Ovary (tissue), 9 donors: ENCODE measurements around the gene LHX3. TPM values are rescaled to one million over a fixed set of nuclear protein-coding genes. Genes with fewer than 3 reads are reported as not detected.

Source experiments
- DNase-seq, 5 donors: peaks; one replicate each; pipeline ENCODE4 v3.0.0-alpha.2; 2019 to 2020
- H3K27ac ChIP-seq, 2 donors: fragments of 200-600 bp; one replicate each; pipeline versions ENCODE4 v1.5.1 to v1.8.0; 2019 to 2022
- H3K27me3 ChIP-seq: fragments of 200-600 bp; one replicate; pipeline ENCODE4 v1.8.0; 2022
- H3K36me3 ChIP-seq: fragments of 200-600 bp; sonication (generic); one replicate; pipeline ENCODE4 v1.5.1; 2019
- H3K4me1 ChIP-seq: one replicate; pipeline ENCODE4 v1.8.1; 2013; ENCODE audit warnings: mild to moderate bottlenecking, moderate library complexity; ENCODE audit not compliant: insufficient read depth
- H3K4me3 ChIP-seq: fragments of 200-600 bp; sonication (generic); one replicate; pipeline ENCODE4 v1.5.1; 2017
- H3K9me3 ChIP-seq, 2 donors: fragments of 200-600 bp in 1 of 2; sonication (generic) in 1 of 2; one replicate each; pipeline versions ENCODE4 v1.5.1 to v1.8.1; 2013 to 2019; ENCODE audit warnings: mild to moderate bottlenecking in 1 of 2, moderate library complexity in 1 of 2
- EP300 ChIP-seq: sonication (generic); formaldehyde crosslinking; IDR thresholded peaks from one replicate; pipeline ENCODE4 v1.6.1; 2017; ENCODE audit warnings: antibody characterized with exemption
- POLR2A ChIP-seq: fragments of 450-650 bp; IDR thresholded peaks from one replicate; pipeline ENCODE4 v1.6.1; 2017; ENCODE audit warnings: antibody characterized with exemption, mild to moderate bottlenecking, moderate library complexity
- WGBS, 3 donors: extraction: QIAGEN DNeasy Blood & Tissue Kit in 1 of 3; methylation state at CpG; one replicate each; pipeline versions ENCODE4 v1.1.5 to v1.1.7; 2013 to 2017; 5-methylcytosine and 5-hydroxymethylcytosine counted together
- intact Hi-C, 4 donors: fragments of 100-400 bp; cut with DNase I; formaldehyde crosslinking; loops; one replicate each; pipeline versions ENCODE4 v1.11.0 to v1.15.1; 2022 to 2023
- polyA plus RNA-seq, 2 donors: library from polyadenylated mRNA; stranded (reverse); fragments of 200-250 nt in 1 of 2; fragments of 350-450 nt in 1 of 2; fragmentation: Illumina TruSeq in 1 of 2; extraction: RNeasy Lipid Tissue Mini Kit (QIAGEN cat#74804) in 1 of 2; gene quantifications; one replicate each; pipeline ENCODE4 v1.2.3, GENCODE V29; 2013 to 2014
- total RNA-seq, 7 donors: library from RNA; depleted of rRNA in 2 of 7; stranded (reverse); fragments of >200 nt in 2 of 7; fragmentation: NEBNext Ultra II Directional in 3 of 7; extraction: Animal tissue kit (Norgen Biotek cat#: 25700) in 3 of 7; gene quantifications; one replicate each; pipeline versions ENCODE4 v1.1.0 to v1.2.4, GENCODE V29; 2016 to 2023
- TF ChIP-seq, protein P1 (sequence below), 3 donors: fragments of 450-650 bp in 2 of 3; fragments of 200-600 bp in 1 of 3; IDR thresholded peaks; one replicate each; pipeline versions ENCODE4 v1.5.1 to v1.8.0; 2016 to 2022; ENCODE audit warnings: antibody characterized with exemption in 3 of 3, mild to moderate bottlenecking in 1 of 3
- donor health status: DM: no; HTN: no; CAD: no; lungs with moderate emphysema.
- donor health status: DM: no; HTN: no; CAD: no.
- donor health status: Bipolar disorder and iron deficiency.
- donor health status: DM: yes; HTN: yes; CAD: no.
- donor health status: DM: no; HTN: no; CAD: no.
- donor health status: DM: yes; HTN: yes; CAD: no.

Gene LHX3
- total and polyA plus RNA-seq, 9 donors: not detected

- H3K9me3 ChIP-seq: no peaks in the 10 kb centered on the region
- intact Hi-C loops: no loop called here
- H3K4me3 ChIP-seq: no peak overlapping the region
- no peaks in the 10 kb centered on the region for H3K36me3 ChIP-seq
- WGBS, 3 donors: 8 to 11% (median 9%) methylated on average over 5 of the region's 5 CpGs
- no peak overlapping the region for H3K27ac ChIP-seq
- H3K27me3 ChIP-seq: no peaks in the 10 kb centered on the region
- no peak for DNase-seq
- H3K4me1 ChIP-seq: no peaks in the 10 kb centered on the region
- TF ChIP-seq POLR2A (no peak), EP300 (no peak)
- TF ChIP-seq, protein P1, sequence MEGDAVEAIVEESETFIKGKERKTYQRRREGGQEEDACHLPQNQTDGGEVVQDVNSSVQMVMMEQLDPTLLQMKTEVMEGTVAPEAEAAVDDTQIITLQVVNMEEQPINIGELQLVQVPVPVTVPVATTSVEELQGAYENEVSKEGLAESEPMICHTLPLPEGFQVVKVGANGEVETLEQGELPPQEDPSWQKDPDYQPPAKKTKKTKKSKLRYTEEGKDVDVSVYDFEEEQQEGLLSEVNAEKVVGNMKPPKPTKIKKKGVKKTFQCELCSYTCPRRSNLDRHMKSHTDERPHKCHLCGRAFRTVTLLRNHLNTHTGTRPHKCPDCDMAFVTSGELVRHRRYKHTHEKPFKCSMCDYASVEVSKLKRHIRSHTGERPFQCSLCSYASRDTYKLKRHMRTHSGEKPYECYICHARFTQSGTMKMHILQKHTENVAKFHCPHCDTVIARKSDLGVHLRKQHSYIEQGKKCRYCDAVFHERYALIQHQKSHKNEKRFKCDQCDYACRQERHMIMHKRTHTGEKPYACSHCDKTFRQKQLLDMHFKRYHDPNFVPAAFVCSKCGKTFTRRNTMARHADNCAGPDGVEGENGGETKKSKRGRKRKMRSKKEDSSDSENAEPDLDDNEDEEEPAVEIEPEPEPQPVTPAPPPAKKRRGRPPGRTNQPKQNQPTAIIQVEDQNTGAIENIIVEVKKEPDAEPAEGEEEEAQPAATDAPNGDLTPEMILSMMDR (IDR thresholded peaks at IDR 0.05): no peak
Observed at GRCh38 chr9:136194540-136194939, 10.4 kb downstream of the LHX3 start.

DNA sequence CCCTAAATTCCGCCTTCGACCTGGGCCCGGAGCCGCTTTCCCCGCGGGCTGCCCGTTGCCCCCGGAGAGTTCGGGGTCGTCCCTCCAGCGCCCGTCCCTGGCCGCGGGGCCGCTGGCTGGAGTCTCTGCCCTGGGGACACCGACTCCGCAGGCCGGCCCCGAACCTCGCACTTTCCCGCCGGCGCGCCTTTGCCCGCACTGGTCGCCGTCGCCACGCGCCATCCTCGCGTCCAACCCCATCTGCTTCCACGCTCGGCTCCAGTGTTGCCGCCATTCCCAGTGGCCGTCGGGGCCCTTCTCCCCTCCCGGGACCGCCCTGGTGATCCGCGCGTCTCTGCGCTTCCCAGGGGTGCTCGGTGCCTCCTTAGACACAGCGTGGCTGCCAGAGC lies 11.0 kb downstream of the LHX3 start:
- TF ChIP-seq POLR2A (no peak), EP300 (no peak)
- TF ChIP-seq, protein P1 (IDR thresholded peaks at IDR 0.05): no peak
- H3K9me3 ChIP-seq: no peaks in the 10 kb centered on the region
- intact Hi-C loops: no loop called here
- H3K36me3 ChIP-seq: no peaks in the 10 kb centered on the region
- H3K27me3 ChIP-seq: no peaks in the 10 kb centered on the region
- H3K4me3 ChIP-seq: no peak overlapping the region
- H3K4me1 ChIP-seq: no peaks in the 10 kb centered on the region
- no peak for DNase-seq
- WGBS, 3 donors: 1 to 2% (median 1%) methylated on average over 30 to 45 of the region's 45 CpGs
- no peak overlapping the region for H3K27ac ChIP-seq

- Histone ChIP-seq H3K27me3 (no peaks in the 10 kb centered on the region), H3K4me3 (no peak overlapping the region), H3K9me3 (no peaks in the 10 kb centered on the region), H3K36me3 (no peaks in the 10 kb centered on the region), H3K4me1 (no peaks in the 10 kb centered on the region), H3K27ac (no peak overlapping the region)
- no peak for DNase-seq
- TF ChIP-seq EP300: no peak
- TF ChIP-seq, protein P1 (IDR thresholded peaks at IDR 0.05): no peak
- TF ChIP-seq POLR2A: no peak
- intact Hi-C loops: no loop called here
- 1 to 2% (median 1%) methylated on average over 20 to 96 of the region's 96 CpGs for WGBS, 3 donors
Observed at GRCh38 chr9:136193127-136193890, 11.6 kb downstream of the LHX3 start.

GRCh38 chr9:136192289-136193126 lies 12.4 kb downstream of the LHX3 start:
- H3K9me3 ChIP-seq: no peaks in the 10 kb centered on the region
- no peaks in the 10 kb centered on the region for H3K27me3 ChIP-seq
- intact Hi-C loops: no loop called here
- no peak overlapping the region for H3K27ac ChIP-seq
- H3K4me3 ChIP-seq: no peak overlapping the region
- 1 to 2% (median 2%) methylated on average over 39 to 51 of the region's 51 CpGs for WGBS, 3 donors
- no peak for DNase-seq
- TF ChIP-seq POLR2A: no peak
- TF ChIP-seq, protein P1 (IDR thresholded peaks at IDR 0.05): no peak
- TF ChIP-seq EP300: no peak
- H3K4me1 ChIP-seq: no peaks in the 10 kb centered on the region
- no peaks in the 10 kb centered on the region for H3K36me3 ChIP-seq
